Stimulated activated CD8-positive, alpha-beta memory T cell treated with anti-CD3 and anti-CD28 coated beads, Interleukin-2, amount 100 ng/mL, for 1 hour (primary cell): ENCODE measurements around the gene SCD5.
A peak's percentile ranks its signal among the peaks of the same experiment; 100 is the strongest.

Experiments used
- DNase-seq, 2 donors: peaks; one replicate each; pipeline ENCODE4 v3.0.0-alpha.2; 2020; ENCODE audit warnings: low read depth in 2 of 2

Gene SCD5

GRCh38 chr4:82765134-82765533, 33.5 kb downstream of the SCD5 start:
- no peak for DNase-seq

- DNase-seq: no peak
Measured at GRCh38 chr4:82761229-82761628, 37.4 kb downstream of the SCD5 start.

GRCh38 chr4:82758701-82759685, 39.6 kb downstream of the SCD5 start:
- no peak for DNase-seq

- no peak for DNase-seq
Measured at GRCh38 chr4:82756061-82756460, 42.5 kb downstream of the SCD5 start.

GRCh38 chr4:82755650-82756049, 42.9 kb downstream of the SCD5 start:
- DNase-seq: no peak

GRCh38 chr4:82754513-82755165, 44.0 kb downstream of the SCD5 start:
- DNase-seq: no peak

DNA sequence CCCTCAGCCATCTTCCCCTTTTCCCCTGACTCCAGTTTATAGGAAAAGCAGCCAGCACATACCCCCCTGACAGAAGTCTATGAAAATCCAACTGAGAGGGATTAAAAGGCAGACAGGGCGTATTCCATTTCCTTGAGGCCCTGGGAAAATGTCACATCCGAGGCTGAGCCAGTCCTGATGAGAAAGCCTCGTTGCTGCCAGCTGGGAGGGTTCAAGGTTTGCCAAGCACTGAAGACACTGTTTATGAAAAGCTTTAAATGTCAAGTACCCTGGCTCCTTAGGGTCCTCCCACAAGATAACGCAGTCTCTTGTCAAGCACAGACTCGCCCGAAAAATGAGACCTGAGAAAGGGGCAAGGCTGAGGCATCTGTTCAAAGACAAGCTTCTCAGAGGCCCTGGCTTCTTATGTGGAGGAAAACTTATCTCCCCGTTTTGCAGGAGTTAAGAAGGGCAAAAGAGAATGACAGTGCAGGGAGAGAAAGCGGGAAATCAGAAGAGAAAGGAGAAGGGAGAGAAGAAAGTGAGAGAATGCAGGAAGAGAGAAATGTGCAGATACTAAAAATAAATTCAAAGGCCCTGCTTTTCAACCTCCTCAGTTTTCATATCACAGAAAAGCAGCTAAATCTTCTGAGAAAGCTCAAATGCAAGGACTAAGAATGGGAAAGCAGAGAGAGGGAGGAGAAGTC, 44.7 kb downstream of the SCD5 start:
- no peak for DNase-seq

GRCh38 chr4:82753238-82753637, 45.4 kb downstream of the SCD5 start:
- no peak for DNase-seq

DNA sequence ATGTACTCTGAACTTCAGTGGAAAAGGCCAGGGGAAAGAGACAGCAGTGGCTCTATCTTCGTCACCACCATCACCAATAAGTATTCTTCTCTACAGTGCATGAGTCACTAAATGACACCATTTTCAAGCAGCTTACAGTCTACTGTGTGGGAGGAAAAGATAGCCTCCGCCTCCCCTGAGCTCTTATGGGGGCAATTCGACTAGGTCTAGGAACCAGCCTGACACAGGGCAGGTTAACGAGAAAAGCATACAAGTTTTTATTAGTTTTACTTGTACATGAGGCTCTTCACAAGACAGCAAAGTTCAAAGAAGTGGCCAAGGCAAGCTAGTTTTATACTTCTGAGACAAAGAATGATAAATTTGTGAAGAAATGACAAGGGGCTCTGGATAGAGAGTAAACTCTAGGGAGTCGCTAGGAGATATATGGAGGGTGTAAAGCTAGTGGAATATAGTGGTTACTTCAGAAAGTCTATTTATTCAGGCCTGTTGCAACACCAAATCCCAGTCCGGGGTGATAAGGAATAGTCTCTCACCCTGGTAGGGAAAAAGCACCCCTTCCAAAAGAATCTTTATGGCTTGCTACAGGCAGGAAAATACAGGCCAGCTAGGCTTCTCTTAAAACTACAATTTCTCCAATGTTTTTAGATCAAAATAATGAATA, 49.7 kb downstream of the SCD5 start:
- no peak for DNase-seq

- no peak for DNase-seq
Measured at GRCh38 chr4:82747686-82748575, 50.7 kb downstream of the SCD5 start.

- DNase-seq: no peak
Measured at GRCh38 chr4:82746705-82747574, 51.7 kb downstream of the SCD5 start.

DNA sequence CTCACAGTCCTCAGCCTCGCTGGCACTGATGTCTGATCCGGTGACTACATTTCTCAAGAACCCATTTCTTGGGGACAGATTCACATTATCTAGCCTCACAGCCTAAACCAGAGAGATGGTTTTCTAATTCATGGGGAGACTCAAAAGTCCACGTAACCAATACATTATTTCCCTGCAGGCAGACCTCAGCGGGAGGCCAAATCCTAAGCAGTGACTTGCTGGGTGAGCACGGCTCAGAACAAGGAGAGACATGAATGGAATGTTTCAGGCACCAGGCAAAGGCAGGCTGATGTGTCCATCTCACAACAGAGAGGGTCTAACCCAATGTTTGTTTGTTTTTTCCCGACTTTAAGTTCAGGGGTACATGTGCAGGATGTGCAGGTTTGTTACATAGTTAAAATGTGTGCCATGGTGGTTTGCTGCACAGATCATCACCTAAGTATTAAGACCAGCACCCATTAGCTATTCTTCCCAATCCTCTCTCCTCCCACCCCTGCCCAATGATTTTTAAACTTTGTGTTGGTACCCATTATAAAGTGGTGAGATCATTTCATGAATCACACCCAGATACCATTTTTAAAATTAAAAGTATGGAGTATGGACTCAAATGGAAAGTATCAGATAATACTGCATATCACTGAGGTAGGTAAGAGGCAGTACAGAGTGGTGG, 53.3 kb downstream of the SCD5 start:
- DNase-seq: no peak

GRCh38 chr4:82744284-82744968, 54.2 kb downstream of the SCD5 start:
- DNase-seq: no peak

DNA sequence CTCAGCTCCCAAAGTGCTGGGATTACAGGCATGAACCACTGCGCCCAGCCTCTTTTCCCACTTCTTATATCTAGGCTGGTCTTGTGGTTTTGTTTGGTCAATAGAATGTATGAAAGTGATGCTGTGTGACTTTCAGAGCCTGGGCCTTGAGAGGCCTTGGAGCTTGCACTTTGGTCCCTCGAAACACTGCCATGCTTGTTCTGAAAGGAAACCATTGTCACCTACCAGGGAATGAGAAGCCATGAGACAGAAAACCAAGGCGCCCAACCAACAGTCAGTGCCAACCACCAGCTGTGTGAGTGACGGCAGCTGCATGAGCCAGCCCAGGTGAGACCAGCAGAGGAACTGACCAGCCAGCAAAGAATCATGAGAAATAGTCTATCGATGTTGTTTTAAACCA, 57.4 kb downstream of the SCD5 start:
- DNase-seq: no peak

DNA sequence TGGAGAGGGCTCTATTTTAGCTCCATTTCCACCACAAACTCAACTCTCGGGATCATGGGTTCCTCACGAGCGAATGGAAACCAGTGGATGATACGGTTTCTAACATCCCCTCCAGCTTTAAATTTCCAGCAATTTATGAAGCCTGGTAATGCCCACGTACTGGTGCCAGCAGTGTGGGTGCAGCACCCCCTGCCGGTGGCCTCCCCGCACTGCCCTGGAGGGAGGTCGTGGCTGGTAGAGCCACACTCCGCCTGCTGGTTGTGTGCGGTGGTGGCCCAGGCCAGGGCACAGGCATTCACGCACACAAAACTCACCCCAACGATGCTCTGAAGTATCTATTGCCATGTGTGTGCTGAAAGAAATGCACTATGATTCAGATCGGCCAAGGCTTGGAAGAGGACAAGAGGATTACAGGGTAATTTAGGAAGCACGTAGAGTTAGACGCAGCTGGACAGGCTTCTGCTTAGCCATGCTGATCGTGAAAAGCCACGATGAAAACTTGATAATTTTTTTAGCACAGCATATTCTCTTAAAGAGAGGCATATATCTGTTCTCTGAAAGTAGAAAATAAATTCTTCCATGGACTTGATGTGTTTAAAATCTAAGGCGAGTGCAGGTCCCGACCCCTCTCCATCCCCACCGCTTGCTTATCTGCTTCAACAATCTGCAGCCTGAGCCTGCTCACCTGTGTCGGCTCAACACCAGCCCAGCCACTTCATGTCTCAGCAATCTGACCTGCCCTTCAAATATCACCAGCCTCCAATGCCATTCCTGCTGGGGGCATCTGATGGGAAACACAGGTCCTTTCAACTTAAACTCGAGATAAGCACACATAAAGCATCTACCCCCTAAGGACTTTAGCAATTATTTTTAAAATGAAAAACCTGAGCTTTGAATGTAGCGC, 59.1 kb downstream of the SCD5 start:
- DNase-seq: peak; percentile 4 to 10

- no peak for DNase-seq
Measured at GRCh38 chr4:82737354-82737753, 61.2 kb downstream of the SCD5 start.

GRCh38 chr4:82733636-82734035, 65.0 kb downstream of the SCD5 start:
- DNase-seq: no peak

DNA sequence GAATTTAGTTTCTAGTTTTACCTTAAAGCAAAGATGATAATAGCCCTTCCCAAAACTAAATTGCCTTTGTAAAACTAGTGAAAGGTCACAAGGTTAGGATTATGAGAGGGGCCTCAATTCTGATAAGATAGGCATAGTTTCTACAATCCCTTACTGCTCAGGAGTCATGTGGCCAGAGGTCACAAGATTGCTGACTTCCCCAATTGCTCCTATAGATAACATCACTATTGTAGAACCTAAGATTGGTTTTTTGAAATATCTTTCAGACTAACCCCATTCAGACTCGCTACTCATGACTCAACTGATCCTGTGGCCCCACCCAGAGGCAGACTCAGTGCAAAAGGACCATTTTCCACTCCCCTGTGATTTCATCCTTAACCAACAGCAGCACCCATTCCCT, 70.3 kb downstream of the SCD5 start:
- no peak for DNase-seq
